RWPE1 (cell line): ENCODE data around the gene FSIP1.

Source experiments
- CTCF ChIA-PET: fragments of 350-600 bp; sonication (Branson Sonifier 250); formaldehyde crosslinking; extraction: SDS; loops from one replicate; lab custom pipeline; 2021; lab: Yijun Ruan, JAX
- POLR2A ChIA-PET: fragments of 400-600 bp; formaldehyde crosslinking; extraction: SDS; loops from one replicate; lab custom pipeline; 2020; ENCODE audit warnings: antibody characterized with exemption; ENCODE audit not compliant: low non-redundant PET; lab: Yijun Ruan, JAX
- DNase-seq: peaks from one replicate; pipeline ENCODE4 v3.0.0; 2012; ENCODE audit warnings: low spot score
- H3K27ac ChIP-seq: fragments of 450-650 bp; 2 replicates; pipeline ENCODE4 v1.5.1; 2017
- TF ChIP-seq, protein P1 (sequence below): fragments of 450-650 bp; conservative IDR thresholded peaks from 2 replicates; pipeline ENCODE4 v1.5.1; 2017; ENCODE audit warnings: low read depth, mild to moderate bottlenecking

Gene FSIP1

GRCh38 chr15:39795486-39795885 lies 12.8 kb upstream of the FSIP1 start:
- ChIA-PET CTCF (no interaction called here), POLR2A (no interaction called here)
- no peak overlapping the region for H3K27ac ChIP-seq
- no peak for DNase-seq
- TF ChIP-seq, protein P1, sequence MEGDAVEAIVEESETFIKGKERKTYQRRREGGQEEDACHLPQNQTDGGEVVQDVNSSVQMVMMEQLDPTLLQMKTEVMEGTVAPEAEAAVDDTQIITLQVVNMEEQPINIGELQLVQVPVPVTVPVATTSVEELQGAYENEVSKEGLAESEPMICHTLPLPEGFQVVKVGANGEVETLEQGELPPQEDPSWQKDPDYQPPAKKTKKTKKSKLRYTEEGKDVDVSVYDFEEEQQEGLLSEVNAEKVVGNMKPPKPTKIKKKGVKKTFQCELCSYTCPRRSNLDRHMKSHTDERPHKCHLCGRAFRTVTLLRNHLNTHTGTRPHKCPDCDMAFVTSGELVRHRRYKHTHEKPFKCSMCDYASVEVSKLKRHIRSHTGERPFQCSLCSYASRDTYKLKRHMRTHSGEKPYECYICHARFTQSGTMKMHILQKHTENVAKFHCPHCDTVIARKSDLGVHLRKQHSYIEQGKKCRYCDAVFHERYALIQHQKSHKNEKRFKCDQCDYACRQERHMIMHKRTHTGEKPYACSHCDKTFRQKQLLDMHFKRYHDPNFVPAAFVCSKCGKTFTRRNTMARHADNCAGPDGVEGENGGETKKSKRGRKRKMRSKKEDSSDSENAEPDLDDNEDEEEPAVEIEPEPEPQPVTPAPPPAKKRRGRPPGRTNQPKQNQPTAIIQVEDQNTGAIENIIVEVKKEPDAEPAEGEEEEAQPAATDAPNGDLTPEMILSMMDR = no peak

- POLR2A ChIA-PET = no interaction called here
- TF ChIP-seq, protein P1 = no peak
- H3K27ac ChIP-seq = no peak overlapping the region
- CTCF ChIA-PET = no interaction called here
- no peak for DNase-seq
Measured at GRCh38 chr15:39794954-39795353, 12.3 kb upstream of the FSIP1 start.

- TF ChIP-seq, protein P1 = no peak
- ChIA-PET CTCF (interaction anchor here (0.7 kb wide), 1 partner anchor 213 kb away, joined by 3 read pairs; no protein-coding TSS in a partner anchor), POLR2A (no interaction called here)
- no peak for DNase-seq
- no peak overlapping the region for H3K27ac ChIP-seq
Measured at GRCh38 chr15:39793923-39794322, 11.3 kb upstream of the FSIP1 start.

- POLR2A ChIA-PET = no interaction called here
- CTCF ChIA-PET = no interaction called here
Measured at GRCh38 chr15:39792844-39793335, 10.2 kb upstream of the FSIP1 start.

GRCh38 chr15:39792025-39792843 lies 9.6 kb upstream of the FSIP1 start:
- ChIA-PET POLR2A (interaction anchor here (0.6 kb wide), 1 partner anchor 15 kb away, joined by 3 read pairs; no protein-coding TSS in a partner anchor), CTCF (no interaction called here)
- no peak for DNase-seq
- TF ChIP-seq, protein P1 = no peak
- no peak overlapping the region for H3K27ac ChIP-seq

More at GRCh38 chr15:39792844-39793335, 10.2 kb upstream of the FSIP1 start:
- no peak for DNase-seq
- TF ChIP-seq, protein P1 = no peak
- H3K27ac ChIP-seq = no peak overlapping the region

DNA sequence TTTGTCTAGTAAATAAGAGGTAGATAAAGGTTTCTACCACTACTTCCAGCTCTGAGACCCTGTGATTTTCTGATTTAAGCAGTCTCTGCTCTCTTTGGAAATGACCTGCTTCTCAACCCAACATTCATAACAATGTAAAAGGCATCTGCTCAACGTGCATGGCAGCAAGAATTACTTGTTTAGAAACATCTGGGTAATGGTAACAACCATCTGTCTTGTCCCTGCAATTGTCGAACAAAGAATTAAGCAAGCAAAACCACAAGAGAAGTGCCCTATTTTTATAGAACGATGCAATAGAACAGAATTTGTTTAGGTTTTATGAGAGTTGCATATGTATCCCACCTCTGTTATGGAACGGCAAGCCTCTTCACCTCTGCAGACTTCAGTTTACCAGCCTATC lies 7.1 kb upstream of the FSIP1 start:
- ChIA-PET POLR2A (no interaction called here), CTCF (interaction anchor here (0.6 kb wide), 2 partner anchors 18 to 24 kb away, joined by 4 read pairs; no protein-coding TSS in a partner anchor)
- H3K27ac ChIP-seq = no peak overlapping the region
- DNase-seq = no peak
- TF ChIP-seq, protein P1 = no peak
